BLaER1 (cell line): ENCODE measurements around the gene CCBE1.

Experiments
- H3K27ac ChIP-seq: shearing (Covaris generic); formaldehyde crosslinking; 2 replicates; pipeline ENCODE4 v1.8.1; 2022
- H3K27me3 ChIP-seq: shearing (Covaris generic); formaldehyde crosslinking; 2 replicates; pipeline ENCODE4 v1.8.1; 2022
- H3K36me3 ChIP-seq: shearing (Covaris generic); formaldehyde crosslinking; 2 replicates; pipeline ENCODE4 v1.8.1; 2022
- H3K4me1 ChIP-seq: shearing (Covaris generic); formaldehyde crosslinking; 2 replicates; pipeline ENCODE4 v1.8.1; 2022
- H3K4me2 ChIP-seq: shearing (Covaris generic); formaldehyde crosslinking; 2 replicates; pipeline ENCODE4 v1.8.1; 2022
- H3K4me3 ChIP-seq: shearing (Covaris generic); formaldehyde crosslinking; 2 replicates; pipeline ENCODE4 v1.8.1; 2022
- H3K9ac ChIP-seq: shearing (Covaris generic); formaldehyde crosslinking; 2 replicates; pipeline ENCODE4 v1.8.1; 2022
- H3K9me3 ChIP-seq: shearing (Covaris generic); formaldehyde crosslinking; 2 replicates; pipeline ENCODE4 v1.8.1; 2022
- H4K20me1 ChIP-seq: shearing (Covaris generic); formaldehyde crosslinking; 2 replicates; pipeline ENCODE4 v1.8.1; 2022
- Cebpa-rat ChIP-seq: shearing (Covaris generic); IDR thresholded peaks from 2 replicates; pipeline ENCODE4 v1.8.1; 2022

The CCBE1 gene

DNA sequence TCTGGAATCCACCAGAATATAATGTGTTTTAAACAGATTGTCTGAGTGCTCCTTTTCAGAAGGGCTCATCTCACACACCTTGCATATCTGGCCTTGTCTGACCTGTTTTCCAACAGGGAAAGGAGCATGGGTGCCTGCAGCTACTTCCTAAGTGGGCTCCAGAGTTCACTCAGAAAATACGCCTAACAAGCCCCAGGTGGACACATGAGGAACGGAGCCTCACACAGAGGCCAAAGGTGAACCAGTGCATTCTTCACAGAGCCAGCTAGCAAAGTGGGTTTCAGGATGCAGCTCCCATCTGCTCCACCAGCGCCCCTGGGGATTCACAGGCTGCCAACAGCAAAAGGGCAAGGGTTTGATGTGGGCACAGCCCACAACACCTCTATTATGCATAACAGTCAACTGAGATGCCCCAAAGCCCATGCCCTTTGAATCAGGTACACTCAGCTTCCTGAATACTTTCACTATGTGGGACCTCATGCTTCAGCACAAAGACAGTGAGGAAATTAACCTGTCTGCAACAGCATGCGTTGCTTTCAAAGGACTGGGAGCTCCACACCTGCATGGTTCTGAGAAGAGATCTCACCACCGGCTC lies 86.6 kb downstream of the CCBE1 start:
- H4K20me1 ChIP-seq = no peaks in the 10 kb centered on the region
- H3K27ac ChIP-seq = no peak overlapping the region
- no peaks in the 10 kb centered on the region for H3K9me3 ChIP-seq
- peaks cover 15% of the 10 kb centered on the region for H3K4me1 ChIP-seq
- H3K9ac ChIP-seq = no peak overlapping the region
- peak overlapping the region; percentile 51 for H3K4me2 ChIP-seq
- H3K27me3 ChIP-seq = no peaks in the 10 kb centered on the region
- H3K36me3 ChIP-seq = no peaks in the 10 kb centered on the region
- no peak overlapping the region for H3K4me3 ChIP-seq
- no peak for TF ChIP-seq Cebpa-rat

DNA sequence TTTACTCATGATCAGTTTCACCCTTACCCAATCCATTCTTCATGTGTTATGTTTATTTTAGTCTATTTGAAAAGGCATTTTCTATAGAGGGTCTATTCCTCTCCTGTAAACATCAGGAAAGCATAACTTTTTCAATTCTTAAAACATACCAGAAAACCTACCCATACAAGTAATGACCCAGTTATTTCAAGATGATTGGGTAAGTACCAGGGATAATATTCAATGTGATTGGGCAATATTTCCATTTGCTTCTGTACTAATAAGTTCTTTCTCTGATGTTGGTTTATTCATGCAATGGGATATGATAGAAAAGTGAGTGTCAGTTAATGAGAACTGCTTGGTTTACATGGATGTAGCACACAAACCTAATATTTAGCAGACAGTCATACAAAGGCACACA lies 87.6 kb downstream of the CCBE1 start:
- Histone ChIP-seq H3K4me2 (no peak overlapping the region), H3K4me1 (peaks cover 15% of the 10 kb centered on the region), H3K4me3 (no peak overlapping the region), H3K27ac (no peak overlapping the region), H3K36me3 (no peaks in the 10 kb centered on the region), H3K27me3 (no peaks in the 10 kb centered on the region), H4K20me1 (no peaks in the 10 kb centered on the region), H3K9me3 (no peaks in the 10 kb centered on the region), H3K9ac (no peak overlapping the region)
- TF ChIP-seq Cebpa-rat = no peak

DNA sequence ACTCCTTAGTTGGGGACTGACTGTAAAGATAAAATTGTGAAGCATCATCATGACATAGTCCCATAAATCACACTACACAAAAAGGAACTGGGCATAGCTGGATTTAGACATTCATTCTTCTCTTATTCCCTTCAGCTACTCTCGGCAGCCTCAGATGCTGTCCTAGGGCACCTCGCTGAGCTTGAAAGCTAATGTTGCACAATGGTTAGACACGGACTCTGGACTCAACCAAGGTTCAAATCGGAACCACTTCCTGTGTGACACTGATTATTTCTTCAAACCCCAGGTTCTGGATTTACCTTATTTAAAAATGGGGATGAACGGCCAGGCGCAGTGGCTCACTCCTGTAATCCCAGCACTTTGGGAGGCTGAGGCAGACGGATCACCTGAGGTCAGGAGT lies 89.8 kb downstream of the CCBE1 start:
- Histone ChIP-seq H3K9me3 (no peaks in the 10 kb centered on the region), H3K9ac (no peak overlapping the region), H3K4me3 (no peak overlapping the region), H3K4me2 (no peak overlapping the region), H3K36me3 (no peaks in the 10 kb centered on the region), H3K27me3 (no peaks in the 10 kb centered on the region), H4K20me1 (no peaks in the 10 kb centered on the region), H3K27ac (no peak overlapping the region), H3K4me1 (peaks cover 15% of the 10 kb centered on the region)
- TF ChIP-seq Cebpa-rat = no peak

DNA sequence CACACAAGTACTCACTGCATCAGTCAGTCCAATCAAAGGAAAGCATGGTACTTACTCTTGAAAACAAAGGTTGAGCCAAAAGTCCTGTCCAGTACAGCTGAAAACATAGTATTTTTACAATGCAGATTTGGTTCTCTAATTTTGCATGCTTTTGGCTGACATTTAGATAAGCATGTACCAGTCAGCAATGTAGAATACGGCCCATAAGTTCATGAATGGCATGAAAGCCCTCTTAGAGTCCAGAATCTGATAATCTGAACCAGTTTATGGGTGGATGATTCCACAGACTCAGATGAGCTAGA lies 90.2 kb downstream of the CCBE1 start:
- TF ChIP-seq Cebpa-rat = no peak
- Histone ChIP-seq H3K4me3 (no peak overlapping the region), H3K27me3 (no peaks in the 10 kb centered on the region), H3K9me3 (no peaks in the 10 kb centered on the region), H3K9ac (no peak overlapping the region), H3K36me3 (no peaks in the 10 kb centered on the region), H3K27ac (no peak overlapping the region), H4K20me1 (no peaks in the 10 kb centered on the region), H3K4me2 (no peak overlapping the region), H3K4me1 (peaks cover 15% of the 10 kb centered on the region)

DNA sequence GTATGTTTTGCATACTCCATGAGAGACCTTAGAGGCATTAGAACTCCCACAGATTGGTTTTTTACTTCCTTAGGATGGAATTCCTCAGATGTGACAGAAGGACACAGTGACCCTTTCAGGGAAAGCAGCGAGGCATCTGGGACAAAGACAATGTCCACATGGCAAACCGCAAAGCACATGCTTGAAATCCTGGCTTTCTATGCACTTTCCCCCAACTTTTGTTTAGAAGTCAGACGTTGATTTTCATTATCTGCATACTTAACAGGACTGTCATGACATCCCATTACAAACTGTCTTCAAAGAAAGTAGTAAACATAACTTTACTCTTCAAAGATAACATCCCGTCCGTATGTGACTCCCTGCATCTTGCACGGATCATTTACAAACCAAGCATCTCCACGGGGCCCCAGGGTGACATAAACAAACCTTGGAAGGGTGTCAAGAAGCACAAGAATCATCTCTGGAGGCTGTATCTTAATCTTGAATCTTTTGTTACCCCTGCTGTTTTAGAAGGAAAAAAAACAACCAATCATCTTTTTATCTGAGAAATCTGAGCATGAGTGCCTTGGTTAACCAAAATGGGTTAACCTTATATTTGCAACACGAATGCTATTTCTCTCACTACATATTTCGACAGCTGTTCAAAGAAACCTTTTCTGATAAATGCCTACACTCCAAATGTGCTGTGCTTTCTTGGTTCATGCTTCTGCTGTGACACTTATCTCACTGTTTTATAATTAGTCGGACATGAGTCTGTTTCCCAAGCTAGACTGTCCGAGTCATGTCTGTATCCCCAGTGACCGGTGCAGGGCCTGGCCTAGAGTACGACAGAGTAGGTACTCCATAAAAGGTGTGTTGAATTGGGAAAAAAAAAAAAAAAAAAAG lies 90.8 kb downstream of the CCBE1 start:
- Histone ChIP-seq H3K4me2 (no peak overlapping the region), H3K4me3 (no peak overlapping the region), H3K9ac (no peak overlapping the region), H3K9me3 (no peaks in the 10 kb centered on the region), H3K36me3 (no peaks in the 10 kb centered on the region), H3K27me3 (no peaks in the 10 kb centered on the region), H4K20me1 (no peaks in the 10 kb centered on the region), H3K4me1 (peaks cover 11% of the 10 kb centered on the region), H3K27ac (no peak overlapping the region)
- no peak for TF ChIP-seq Cebpa-rat

DNA sequence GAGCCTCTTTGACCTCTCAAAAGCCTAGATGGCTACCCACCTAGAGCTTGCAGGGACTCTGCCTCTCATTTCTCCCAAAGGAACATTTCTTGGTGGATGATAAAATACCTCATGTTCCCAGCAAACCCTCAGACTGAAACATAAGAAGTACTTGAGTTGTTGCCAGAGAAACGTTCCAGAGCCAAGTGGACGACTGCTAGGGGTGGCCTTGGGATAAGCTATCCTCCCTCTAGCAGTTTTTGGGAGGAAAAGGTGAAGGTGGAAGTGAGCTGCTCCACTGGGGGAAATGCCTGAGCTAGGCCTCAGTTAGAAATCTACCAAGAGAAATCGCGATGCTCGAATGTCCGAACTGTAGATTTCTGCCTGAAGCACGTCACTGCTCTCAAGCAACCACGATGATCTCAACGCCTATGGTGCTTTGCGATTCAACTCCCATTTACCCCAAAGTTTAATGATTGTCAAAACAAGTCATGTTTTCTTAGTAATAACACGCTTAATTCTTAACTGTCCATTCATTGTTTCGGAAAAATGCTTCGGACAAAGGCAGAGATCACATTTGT lies 91.5 kb downstream of the CCBE1 start:
- Histone ChIP-seq H3K36me3 (no peaks in the 10 kb centered on the region), H3K4me2 (no peak overlapping the region), H3K27me3 (no peaks in the 10 kb centered on the region), H3K4me3 (no peak overlapping the region), H4K20me1 (no peaks in the 10 kb centered on the region), H3K27ac (no peak overlapping the region), H3K4me1 (peaks cover 4% of the 10 kb centered on the region), H3K9me3 (no peaks in the 10 kb centered on the region), H3K9ac (no peak overlapping the region)
- TF ChIP-seq Cebpa-rat = no peak

DNA sequence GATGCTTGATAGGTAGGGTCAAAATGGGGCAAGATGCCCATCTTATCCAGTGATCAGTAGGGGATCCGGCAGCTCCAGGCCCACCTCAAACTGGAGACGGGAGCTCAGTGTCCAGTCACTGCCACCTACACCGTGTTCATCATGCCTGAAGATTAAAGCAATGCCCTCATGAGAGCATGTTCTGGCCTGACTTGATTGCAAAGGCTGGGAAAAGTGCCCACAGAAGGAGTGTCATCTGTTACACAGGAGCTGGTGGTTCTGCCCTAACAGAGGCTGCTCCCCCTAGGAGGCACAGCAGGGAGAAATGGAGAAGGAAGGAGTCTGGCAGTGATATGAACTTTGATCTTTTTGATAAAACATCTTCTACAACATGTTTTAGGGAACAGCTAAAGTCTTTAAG lies 92.3 kb downstream of the CCBE1 start:
- Histone ChIP-seq H3K9me3 (no peaks in the 10 kb centered on the region), H4K20me1 (no peaks in the 10 kb centered on the region), H3K36me3 (no peaks in the 10 kb centered on the region), H3K4me3 (no peak overlapping the region), H3K4me2 (no peak overlapping the region), H3K9ac (no peak overlapping the region), H3K4me1 (no peaks in the 10 kb centered on the region), H3K27ac (no peak overlapping the region), H3K27me3 (no peaks in the 10 kb centered on the region)
- no peak for TF ChIP-seq Cebpa-rat

DNA sequence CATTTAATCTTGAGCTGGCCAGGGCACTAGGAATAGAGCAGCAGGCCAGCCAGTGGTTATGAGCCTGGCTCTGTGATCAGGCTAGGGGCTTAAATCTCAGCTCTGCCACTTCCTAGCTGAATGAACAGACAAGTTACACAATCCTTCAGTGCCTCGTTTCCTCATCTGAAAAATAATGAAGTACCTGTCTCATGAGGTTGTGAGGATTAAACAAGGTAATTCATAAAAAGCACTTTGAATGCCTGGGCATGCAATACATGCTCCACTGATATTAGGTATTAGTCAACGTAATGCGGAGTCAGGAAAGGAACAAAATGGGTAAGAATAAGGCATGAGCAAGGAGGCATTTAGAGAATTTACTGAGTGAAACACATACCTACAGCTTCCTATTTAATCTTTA lies 100.2 kb downstream of the CCBE1 start:
- Histone ChIP-seq H3K4me2 (no peak overlapping the region), H3K4me3 (no peak overlapping the region), H3K9ac (no peak overlapping the region), H3K9me3 (no peaks in the 10 kb centered on the region), H4K20me1 (no peaks in the 10 kb centered on the region), H3K4me1 (peaks cover 10% of the 10 kb centered on the region; the same call in 1 of the 2 replicates), H3K36me3 (no peaks in the 10 kb centered on the region), H3K27ac (no peak overlapping the region), H3K27me3 (no peaks in the 10 kb centered on the region)
- TF ChIP-seq Cebpa-rat = no peak

DNA sequence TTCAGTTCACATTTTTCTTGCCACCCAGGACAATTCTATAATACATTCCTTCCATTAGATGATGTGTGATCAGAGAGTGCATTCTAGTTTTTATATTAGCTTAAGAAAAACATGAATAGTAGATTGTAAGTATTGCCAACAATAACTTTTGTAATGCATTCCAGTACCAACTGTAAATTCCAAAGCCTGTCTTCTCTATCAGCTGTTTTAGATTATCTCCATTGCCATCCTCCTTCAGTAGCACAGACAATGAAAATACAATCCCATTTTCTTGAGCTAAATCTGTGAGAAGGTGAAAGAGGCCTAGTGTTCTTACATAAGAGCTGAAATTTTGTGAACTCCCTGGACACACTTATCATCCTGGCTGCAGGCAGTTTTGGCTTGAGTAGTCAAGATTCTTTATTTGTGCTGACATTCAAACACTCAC lies 103.9 kb downstream of the CCBE1 start:
- Histone ChIP-seq H3K27ac (no peak overlapping the region), H3K27me3 (no peaks in the 10 kb centered on the region), H3K36me3 (no peaks in the 10 kb centered on the region), H3K9ac (no peak overlapping the region), H3K4me3 (no peak overlapping the region), H3K4me2 (no peak overlapping the region), H4K20me1 (no peaks in the 10 kb centered on the region), H3K9me3 (no peaks in the 10 kb centered on the region), H3K4me1 (peaks cover 10% of the 10 kb centered on the region; the same call in 1 of the 2 replicates)
- TF ChIP-seq Cebpa-rat = no peak

DNA sequence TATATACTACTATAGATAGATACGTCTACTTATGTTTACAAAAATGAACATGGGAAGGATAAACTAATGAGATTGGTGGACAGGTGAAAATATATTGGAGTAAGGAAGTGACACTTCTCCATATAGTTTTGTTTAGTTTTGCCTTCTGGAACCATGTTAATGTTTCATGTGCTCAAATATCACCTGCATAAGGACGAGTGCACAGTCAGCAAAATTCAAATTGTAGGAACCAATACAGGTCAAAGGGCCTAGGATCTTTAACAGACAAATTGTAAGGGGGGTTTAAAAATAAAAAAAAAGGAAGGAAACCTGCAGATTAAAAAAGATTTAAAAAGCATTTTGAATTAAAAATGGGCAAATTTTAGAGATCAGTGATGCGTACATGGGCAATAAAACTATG lies 104.6 kb downstream of the CCBE1 start:
- no peaks in the 10 kb centered on the region for H3K36me3 ChIP-seq
- no peaks in the 10 kb centered on the region for H3K27me3 ChIP-seq
- H3K4me1 ChIP-seq = peaks cover 10% of the 10 kb centered on the region; the same call in 1 of the 2 replicates
- H3K9me3 ChIP-seq = no peaks in the 10 kb centered on the region
- TF ChIP-seq Cebpa-rat = no peak
- H3K9ac ChIP-seq = no peak overlapping the region
- no peak overlapping the region for H3K4me2 ChIP-seq
- H3K4me3 ChIP-seq = no peak overlapping the region
- H3K27ac ChIP-seq = no peak overlapping the region
- H4K20me1 ChIP-seq = no peaks in the 10 kb centered on the region
